ENCODE results near the gene THBD.

GRCh38 chr20:23043376-23043775 is 6.1 kb downstream of the THBD start:
- TF ChIP-seq POLR2AphosphoS5 (IDR thresholded peaks at IDR 0.05; ENCODE audit: borderline replicate concordance, low read depth, low read length) = no peak
- no peak for TF ChIP-seq FOXP2 (optimal IDR thresholded peaks at IDR 0.05; ENCODE audit: control extremely low read depth, extremely low read length, insufficient read depth)
